H1 (cell line): ENCODE results near the gene WDR27.

Experiments used
- BRCA1 ChIP-seq: IDR thresholded peaks from 2 replicates; pipeline ENCODE4 v1.6.1; 2012; ENCODE audit warnings: low read depth, low read length, improper control_type of control experiment
- POLR2A ChIP-seq, 2 experiments: IDR thresholded peaks; 1 replicate in 1 of 2; 2 replicates in 1 of 2; pipeline ENCODE4 v1.6.1; 2011; ENCODE audit warnings: low read depth in 2 of 2, low read length in 2 of 2, mild to moderate bottlenecking in 2 of 2; ENCODE audit errors: control extremely low read depth in 1 of 2

DNA sequence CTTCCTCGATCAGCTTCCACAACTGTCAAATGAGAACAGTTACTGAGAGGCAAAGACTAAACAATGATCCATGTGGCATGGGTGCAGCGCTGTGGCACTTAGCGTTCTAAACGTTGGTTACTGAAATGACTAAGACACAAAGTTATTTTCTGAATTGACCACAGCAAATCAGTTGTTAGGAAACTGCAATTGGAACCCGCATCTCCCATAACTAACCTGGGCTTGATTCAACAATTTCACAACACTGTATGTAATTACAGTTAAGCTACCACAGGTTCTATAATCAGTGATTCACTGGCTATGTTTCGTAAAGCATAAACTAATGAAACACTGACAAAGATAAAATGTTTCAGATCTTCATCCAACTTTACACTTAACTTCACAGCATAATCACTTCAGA is 12.5 kb downstream of the WDR27 start:
- TF ChIP-seq POLR2A (IDR thresholded peaks at IDR 0.05; ENCODE audit: control extremely low read depth in 1 of 2, low read depth in 2 of 2, low read length in 2 of 2) (no peak), BRCA1 (no peak)
